Measurements from ENCODE around the gene RABGAP1.

Gene RABGAP1

GRCh38 chr9:122954253-122954691 is 13.5 kb downstream of the RABGAP1 start:
- H3K9me3 ChIP-seq (replicated peaks; ENCODE audit: insufficient read depth, low read length): no peaks in the 10 kb centered on the region

GRCh38 chr9:122955961-122956360 is 15.1 kb downstream of the RABGAP1 start:
- no peaks in the 10 kb centered on the region for H3K36me3 ChIP-seq (replicated peaks; ENCODE audit: insufficient read depth, low read length)
- TF ChIP-seq CTCF (IDR thresholded peaks at IDR 0.05; ENCODE audit: low read length): no peak
- no peak for TF ChIP-seq EZH2 (optimal IDR thresholded peaks at IDR 0.05; ENCODE audit: low read depth, low read length)
- no peak for TF ChIP-seq EZH2phosphoT487 (IDR thresholded peaks at IDR 0.05; ENCODE audit: low read length)
- no peaks in the 10 kb centered on the region for H3K27me3 ChIP-seq (replicated peaks; ENCODE audit: insufficient read depth, low read length)
- H4K20me1 ChIP-seq (ENCODE audit: insufficient read depth, low read length): 0 out of 2 replicates have a peak, but pooled peaks cover 3% of the 10 kb centered on the region
- H2AFZ ChIP-seq (ENCODE audit: low read length): no peak overlapping the region
- no peak overlapping the region for H3K27ac ChIP-seq (ENCODE audit: low read length)
- H3F3A ChIP-seq (ENCODE audit: insufficient read depth, low read length): no peaks in the 10 kb centered on the region
- H3K9me2 ChIP-seq (replicated peaks; ENCODE audit: insufficient read depth, low read length): no peaks in the 10 kb centered on the region
- no peak for DNase-seq
- no peaks in the 10 kb centered on the region for H3K9me3 ChIP-seq (replicated peaks; ENCODE audit: insufficient read depth, low read length)
- H3K9ac ChIP-seq (ENCODE audit: low read length): no peak overlapping the region
- H3K4me3 ChIP-seq (ENCODE audit: low read length): no peak overlapping the region
- H3K4me1 ChIP-seq (ENCODE audit: low read length): no peaks in the 10 kb centered on the region
- no peak overlapping the region for H3K4me2 ChIP-seq (ENCODE audit: low read depth, low read length)
- H3K79me2 ChIP-seq (ENCODE audit: low read length): peaks cover 46% of the 10 kb centered on the region

More at GRCh38 chr9:122954253-122954691, 13.5 kb downstream of the RABGAP1 start:
- no peaks in the 10 kb centered on the region for H3K27me3 ChIP-seq (replicated peaks; ENCODE audit: insufficient read depth, low read length)
- H3K9ac ChIP-seq (ENCODE audit: low read length): no peak overlapping the region
- H3F3A ChIP-seq (ENCODE audit: insufficient read depth, low read length): no peaks in the 10 kb centered on the region
- 0 out of 2 replicates have a peak, but pooled peaks cover 3% of the 10 kb centered on the region for H4K20me1 ChIP-seq (ENCODE audit: insufficient read depth, low read length)
- H3K36me3 ChIP-seq (replicated peaks; ENCODE audit: insufficient read depth, low read length): no peaks in the 10 kb centered on the region
- TF ChIP-seq EZH2 (optimal IDR thresholded peaks at IDR 0.05; ENCODE audit: low read depth, low read length): no peak
- TF ChIP-seq CTCF (IDR thresholded peaks at IDR 0.05; ENCODE audit: low read length): no peak
- TF ChIP-seq EZH2phosphoT487 (IDR thresholded peaks at IDR 0.05; ENCODE audit: low read length): no peak
- no peaks in the 10 kb centered on the region for H3K9me2 ChIP-seq (replicated peaks; ENCODE audit: insufficient read depth, low read length)
- no peak overlapping the region for H3K4me2 ChIP-seq (ENCODE audit: low read depth, low read length)
- no peak overlapping the region for H2AFZ ChIP-seq (ENCODE audit: low read length)
- H3K79me2 ChIP-seq (ENCODE audit: low read length): peaks cover 59% of the 10 kb centered on the region
- H3K4me3 ChIP-seq (ENCODE audit: low read length): no peak overlapping the region
- H3K4me1 ChIP-seq (ENCODE audit: low read length): no peaks in the 10 kb centered on the region
- DNase-seq: no peak
- no peak overlapping the region for H3K27ac ChIP-seq (ENCODE audit: low read length)

- H3K4me3 ChIP-seq (ENCODE audit: low read length): no peak overlapping the region
- no peaks in the 10 kb centered on the region for H3K9me2 ChIP-seq (replicated peaks; ENCODE audit: insufficient read depth, low read length)
- no peaks in the 10 kb centered on the region for H3K9me3 ChIP-seq (replicated peaks; ENCODE audit: insufficient read depth, low read length)
- H3F3A ChIP-seq (ENCODE audit: insufficient read depth, low read length): no peaks in the 10 kb centered on the region
- H3K79me2 ChIP-seq (ENCODE audit: low read length): peaks cover 4% of the 10 kb centered on the region
- no peak for TF ChIP-seq EZH2 (optimal IDR thresholded peaks at IDR 0.05; ENCODE audit: low read depth, low read length)
- TF ChIP-seq EZH2phosphoT487 (IDR thresholded peaks at IDR 0.05; ENCODE audit: low read length): no peak
- TF ChIP-seq CTCF (IDR thresholded peaks at IDR 0.05; ENCODE audit: low read length): no peak
- no peak for DNase-seq
- H3K27me3 ChIP-seq (replicated peaks; ENCODE audit: insufficient read depth, low read length): no peaks in the 10 kb centered on the region
- no peak overlapping the region for H3K27ac ChIP-seq (ENCODE audit: low read length)
- H4K20me1 ChIP-seq (ENCODE audit: insufficient read depth, low read length): no peaks in the 10 kb centered on the region
- no peak overlapping the region for H3K4me2 ChIP-seq (ENCODE audit: low read depth, low read length)
- no peak overlapping the region for H3K9ac ChIP-seq (ENCODE audit: low read length)
- no peak overlapping the region for H2AFZ ChIP-seq (ENCODE audit: low read length)
- H3K4me1 ChIP-seq (ENCODE audit: low read length): no peaks in the 10 kb centered on the region
- no peaks in the 10 kb centered on the region for H3K36me3 ChIP-seq (replicated peaks; ENCODE audit: insufficient read depth, low read length)
These were observed 20.3 kb downstream of the RABGAP1 start for GRCh38 chr9:122961139-122961538.
